ENCODE data around the gene PATL1.

GRCh38 chr11:59673291-59673690, 4.5 kb upstream of the PATL1 start:
- TF ChIP-seq CTCF (IDR thresholded peaks at IDR 0.05), result no peak
- no peak for TF ChIP-seq SMC3 (IDR thresholded peaks at IDR 0.05; ENCODE audit: low read depth, low read length)
- no peak for TF ChIP-seq FOXJ3 (CRISPR knock-in tag; IDR thresholded peaks at IDR 0.05)
- no peak for TF ChIP-seq POLR2AphosphoS5 (IDR thresholded peaks at IDR 0.05; ENCODE audit: low read depth, low read length)
- no peak for TF ChIP-seq MAX (IDR thresholded peaks at IDR 0.05; ENCODE audit: low read depth)
- no peak for TF ChIP-seq TCF12 (IDR thresholded peaks at IDR 0.05)

Measured in SK-N-SH (cell line).